Adrenal gland (tissue), 12 donors: ENCODE measurements around the gene ARHGEF28. TPM values are rescaled to one million over a fixed set of nuclear protein-coding genes. Genes with fewer than 3 reads are reported as not detected.

Experiments used
- DNase-seq, 7 donors: peaks; one replicate each; pipeline ENCODE4 v3.0.0-alpha.2; 2019 to 2020
- H3K27ac ChIP-seq, 5 donors: fragments of 200-600 bp; sonication (generic) in 4 of 5; 1 replicate in 3 of 5; 2 replicates in 2 of 5; pipeline versions ENCODE4 v1.5.1 to v1.8.0; 2016 to 2020; ENCODE audit warnings: mild to moderate bottlenecking in 1 of 5
- H3K27me3 ChIP-seq: fragments of 200-600 bp; 2 replicates; pipeline ENCODE4 v1.8.0; 2021
- H3K36me3 ChIP-seq, 2 donors: fragments of 200-600 bp; replicated peaks in 1 of 2; 1 replicate in 1 of 2; 2 replicates in 1 of 2; pipeline versions ENCODE4 v1.5.1 to v1.8.0; 2018 to 2022
- H3K4me1 ChIP-seq, 2 donors: fragments of 200-600 bp; replicated peaks in 1 of 2; 1 replicate in 1 of 2; 2 replicates in 1 of 2; pipeline versions ENCODE4 v1.5.1 to v1.8.0; 2018 to 2021
- H3K4me3 ChIP-seq, 4 donors: fragments of 200-600 bp; sonication (generic) in 3 of 4; one replicate each; pipeline ENCODE4 v1.5.1; 2016 to 2018
- H3K9me3 ChIP-seq, 3 donors: fragments of 200-600 bp; sonication (generic) in 1 of 3; replicated peaks in 1 of 3; 1 replicate in 2 of 3; 2 replicates in 1 of 3; pipeline versions ENCODE4 v1.5.1 to v1.8.0; 2016 to 2021
- POLR2A ChIP-seq, 2 donors: fragments of 450-650 bp; IDR thresholded peaks; one replicate each; pipeline ENCODE4 v1.6.1; 2017; ENCODE audit warnings: antibody characterized with exemption in 2 of 2, mild to moderate bottlenecking in 2 of 2, moderate library complexity in 1 of 2
- WGBS, 4 donors: extraction: QIAGEN DNeasy Blood & Tissue Kit in 2 of 4; methylation state at CpG; one replicate each; pipeline versions ENCODE4 v1.1.5 to v1.1.7; 2013 to 2017; 5-methylcytosine and 5-hydroxymethylcytosine counted together
- intact Hi-C, 2 donors: fragments of 100-400 bp; cut with DNase I; formaldehyde crosslinking; loops; one replicate each; pipeline versions ENCODE4 v1.14.1 to v1.15.0; 2022 to 2023
- polyA plus RNA-seq, 3 donors: library from polyadenylated mRNA; stranded (reverse); fragments of 200-250 nt in 2 of 3; fragments of 350-450 nt in 1 of 3; fragmentation: Illumina TruSeq in 1 of 3; extraction: RNeasy Lipid Tissue Mini Kit (QIAGEN cat#74804) in 1 of 3; gene quantifications; one replicate each; pipeline ENCODE4 v1.2.3, GENCODE V29; 2013 to 2014
- total RNA-seq, 9 donors: library from RNA; depleted of rRNA in 4 of 9; stranded (reverse); fragments of >200 nt in 4 of 9; fragments of 120-200 nt in 1 of 9; fragmentation: NEBNext Ultra II Directional in 1 of 9; extraction: Animal tissue kit (Norgen Biotek cat#: 25700) in 1 of 9; gene quantifications; one replicate each; pipeline versions ENCODE4 v1.1.0 to v1.2.4, GENCODE V29; 2013 to 2023
- TF ChIP-seq, protein P1 (sequence below), 6 experiments: fragments of 450-650 bp in 4 of 6; fragments of 200-600 bp in 2 of 6; sonication (generic) in 1 of 6; IDR thresholded peaks; 1 replicate in 5 of 6; 2 replicates in 1 of 6; pipeline versions ENCODE4 v1.5.1 to v1.8.0; 2016 to 2021; ENCODE audit warnings: antibody characterized with exemption in 6 of 6, mild to moderate bottlenecking in 2 of 6, moderate library complexity in 1 of 6
- donor health status: healthy with polysubstance abuse.
- donor health status: Bipolar disorder and iron deficiency.
- donor health status: DM: yes; HTN: yes; CAD: no.
- donor health status: DM: no; HTN: no; CAD: no.
- donor health status: DM: no; HTN: no; CAD: no.
- donor health status: DM: yes; HTN: yes; CAD: no.

ARHGEF28 gene
- total and polyA plus RNA-seq, 12 donors, result 25.3 to 138 (median 42.4) TPM

DNA sequence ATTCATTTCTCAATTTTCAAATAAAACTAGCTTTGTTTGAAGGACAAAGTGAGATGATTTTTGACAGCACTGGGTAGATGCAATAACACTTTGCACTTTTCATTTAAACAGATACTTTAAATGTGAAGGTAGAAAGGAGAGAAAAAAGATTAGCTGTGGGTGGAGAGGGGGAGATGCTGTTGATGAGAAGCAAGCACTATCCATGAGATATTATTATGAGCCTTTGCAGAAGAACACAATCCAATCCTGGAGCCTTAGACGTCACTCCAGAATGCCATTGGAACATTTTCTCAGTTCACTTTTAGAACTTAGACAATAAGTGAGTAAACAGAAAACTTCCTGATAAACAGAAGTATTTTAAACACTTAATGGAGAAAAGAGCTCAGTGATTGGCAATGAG lies 351.1 kb downstream of the ARHGEF28 start:
- DNase-seq, result no peak
- no peak for TF ChIP-seq POLR2A (IDR thresholded peaks at IDR 0.05)
- WGBS, 4 donors, result 79 to 88% (median 81%) methylated on average over 1 of the region's 1 CpG

DNA sequence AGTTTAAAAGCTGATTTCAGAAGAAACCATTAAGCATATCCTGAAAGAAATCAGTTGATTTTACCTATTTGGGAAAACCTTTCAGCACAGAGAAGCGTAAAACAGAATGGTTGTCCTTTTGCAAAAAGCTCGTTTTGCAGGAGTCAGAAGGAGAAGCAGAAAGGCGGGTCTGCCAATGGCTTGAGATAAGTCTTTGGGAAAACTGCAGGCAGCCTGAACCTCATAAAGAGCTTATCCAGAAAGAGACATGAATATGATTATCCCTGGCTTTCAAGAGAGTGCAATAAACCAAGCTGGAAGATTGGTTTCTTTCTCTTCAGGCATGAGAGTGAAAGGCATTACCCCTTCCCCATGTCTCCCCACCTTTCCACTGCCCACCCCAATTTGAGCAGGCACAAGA lies 353.3 kb downstream of the ARHGEF28 start:
- no peak for DNase-seq
- H3K9me3 ChIP-seq, result no peaks in the 10 kb centered on the region
- H3K27ac ChIP-seq, result no peak overlapping the region
- H3K36me3 ChIP-seq, result no peaks in the 10 kb centered on the region
- TF ChIP-seq, protein P1, sequence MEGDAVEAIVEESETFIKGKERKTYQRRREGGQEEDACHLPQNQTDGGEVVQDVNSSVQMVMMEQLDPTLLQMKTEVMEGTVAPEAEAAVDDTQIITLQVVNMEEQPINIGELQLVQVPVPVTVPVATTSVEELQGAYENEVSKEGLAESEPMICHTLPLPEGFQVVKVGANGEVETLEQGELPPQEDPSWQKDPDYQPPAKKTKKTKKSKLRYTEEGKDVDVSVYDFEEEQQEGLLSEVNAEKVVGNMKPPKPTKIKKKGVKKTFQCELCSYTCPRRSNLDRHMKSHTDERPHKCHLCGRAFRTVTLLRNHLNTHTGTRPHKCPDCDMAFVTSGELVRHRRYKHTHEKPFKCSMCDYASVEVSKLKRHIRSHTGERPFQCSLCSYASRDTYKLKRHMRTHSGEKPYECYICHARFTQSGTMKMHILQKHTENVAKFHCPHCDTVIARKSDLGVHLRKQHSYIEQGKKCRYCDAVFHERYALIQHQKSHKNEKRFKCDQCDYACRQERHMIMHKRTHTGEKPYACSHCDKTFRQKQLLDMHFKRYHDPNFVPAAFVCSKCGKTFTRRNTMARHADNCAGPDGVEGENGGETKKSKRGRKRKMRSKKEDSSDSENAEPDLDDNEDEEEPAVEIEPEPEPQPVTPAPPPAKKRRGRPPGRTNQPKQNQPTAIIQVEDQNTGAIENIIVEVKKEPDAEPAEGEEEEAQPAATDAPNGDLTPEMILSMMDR (IDR thresholded peaks at IDR 0.05), result no peak
- no peak for TF ChIP-seq POLR2A (IDR thresholded peaks at IDR 0.05)
- no peak overlapping the region for H3K4me3 ChIP-seq
- H3K4me1 ChIP-seq, result no peaks in the 10 kb centered on the region
- no peaks in the 10 kb centered on the region for H3K27me3 ChIP-seq
- 88 to 94% (median 94%) methylated on average over 3 of the region's 3 CpGs for WGBS, 4 donors
- intact Hi-C loops, result no loop called here

More for the DNA sequence above, 351.1 kb downstream of the ARHGEF28 start:
- Histone ChIP-seq H3K9me3 (no peaks in the 10 kb centered on the region), H3K4me3 (no peak overlapping the region), H3K27ac (no peak overlapping the region), H3K27me3 (no peaks in the 10 kb centered on the region), H3K4me1 (no peaks in the 10 kb centered on the region), H3K36me3 (no peaks in the 10 kb centered on the region)
- intact Hi-C loops, result no loop called here

DNA sequence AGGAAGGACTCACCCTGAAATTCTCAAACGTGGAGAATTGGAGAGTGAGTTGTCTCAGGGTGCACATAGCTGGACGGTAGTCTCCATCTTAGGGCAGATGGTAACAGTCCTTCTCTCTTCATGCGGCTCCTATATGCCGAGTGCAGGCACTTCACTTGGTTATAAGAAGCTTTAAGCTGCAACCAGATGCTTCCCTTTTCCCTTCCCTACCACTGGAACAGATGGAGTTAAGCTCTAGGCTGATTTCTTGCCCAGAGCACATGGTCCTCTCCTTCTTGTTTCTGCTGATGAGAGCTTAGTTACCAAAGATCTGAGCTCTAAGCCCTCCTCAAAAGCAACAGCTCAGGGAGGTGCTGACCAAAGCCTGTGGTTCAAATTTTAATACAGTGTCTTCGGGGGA lies 355.7 kb downstream of the ARHGEF28 start:
- intact Hi-C loops, result no loop called here
- H3K27me3 ChIP-seq, result no peaks in the 10 kb centered on the region
- H3K4me3 ChIP-seq, result no peak overlapping the region
- DNase-seq, result no peak
- no peaks in the 10 kb centered on the region for H3K9me3 ChIP-seq
- no peak for TF ChIP-seq POLR2A (IDR thresholded peaks at IDR 0.05)
- TF ChIP-seq, protein P1 (IDR thresholded peaks at IDR 0.05), result no peak
- WGBS, 4 donors, result 77 to 87% (median 86%) methylated on average over 5 of the region's 5 CpGs
- H3K4me1 ChIP-seq, result no peaks in the 10 kb centered on the region
- H3K36me3 ChIP-seq, result no peaks in the 10 kb centered on the region
- no peak overlapping the region for H3K27ac ChIP-seq

DNA sequence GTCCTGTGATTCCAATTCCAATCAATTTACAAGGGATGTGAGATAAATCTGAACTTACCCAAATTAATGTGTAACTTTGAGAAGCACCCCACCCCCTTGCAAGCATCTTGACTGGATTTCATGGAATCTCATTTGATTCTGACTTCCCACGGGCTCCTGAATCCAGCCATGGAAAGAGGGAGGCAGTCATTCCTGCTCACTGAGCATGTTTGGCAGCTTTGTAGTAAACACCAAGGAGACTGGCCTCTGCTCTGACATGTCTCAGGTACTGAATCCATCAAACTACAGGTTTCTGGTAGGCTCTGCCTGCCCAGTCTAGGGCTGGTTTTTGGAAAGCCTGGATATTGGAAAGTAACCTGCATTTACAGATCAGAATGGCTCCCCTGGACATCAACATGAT lies 357.6 kb downstream of the ARHGEF28 start:
- Histone ChIP-seq H3K27me3 (no peaks in the 10 kb centered on the region), H3K4me1 (no peaks in the 10 kb centered on the region), H3K9me3 (no peaks in the 10 kb centered on the region), H3K27ac (no peak overlapping the region), H3K36me3 (no peaks in the 10 kb centered on the region), H3K4me3 (no peak overlapping the region)
- DNase-seq, result no peak
- no peak for TF ChIP-seq POLR2A (IDR thresholded peaks at IDR 0.05)
- TF ChIP-seq, protein P1 (IDR thresholded peaks at IDR 0.05), result no peak
- WGBS, 4 donors, result 67 to 88% (median 78%) methylated on average over 1 of the region's 1 CpG
- intact Hi-C loops, result no loop called here

DNA sequence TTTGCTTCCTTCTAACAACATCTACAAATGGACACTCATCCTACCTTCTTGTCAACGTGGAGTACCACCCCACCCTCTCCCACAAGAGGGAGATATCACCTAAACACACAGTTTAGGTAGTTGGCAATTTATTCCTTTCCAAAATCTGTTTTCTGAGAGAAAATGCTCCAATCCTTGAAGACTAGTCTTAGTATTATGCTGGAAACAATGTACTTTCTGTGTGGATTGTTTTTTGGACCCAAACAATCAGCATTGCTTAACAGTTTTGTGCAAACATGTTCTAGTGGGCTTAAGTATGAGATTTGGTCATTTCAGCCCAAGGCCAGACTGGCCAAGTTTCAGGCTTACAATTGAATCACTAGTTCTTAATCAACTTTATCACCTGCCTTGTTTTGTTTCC lies 359.1 kb downstream of the ARHGEF28 start:
- Histone ChIP-seq H3K4me1 (no peaks in the 10 kb centered on the region), H3K4me3 (no peak overlapping the region), H3K36me3 (no peaks in the 10 kb centered on the region), H3K9me3 (no peaks in the 10 kb centered on the region), H3K27ac (no peak overlapping the region), H3K27me3 (no peaks in the 10 kb centered on the region)
- intact Hi-C loops, result no loop called here
- WGBS, 4 donors, result 12 to 32% (median 29%) methylated on average over 1 of the region's 1 CpG
- DNase-seq, result no peak
- no peak for TF ChIP-seq POLR2A (IDR thresholded peaks at IDR 0.05)
- TF ChIP-seq, protein P1 (IDR thresholded peaks at IDR 0.05), result peak in 2 of 6 experiments; percentile 23 to 35
